8988T (cell line): ENCODE results near the gene ZSCAN5C.
"Not testable (repeated sequence)": the region's sequence is repeated elsewhere in the genome, so short reads cannot be mapped to it uniquely, and the experiment has no call there.

Experiments
- DNase-seq: peaks from one replicate; pipeline ENCODE4 v3.0.0; 2011

ZSCAN5C gene

GRCh38 chr19:56201973-56202372 lies at the start of gene ZSCAN5C:
Gene ZSCAN5C, plus strand, starts transcription at chr19:56202273. Its CDS starts 3,641 bp downstream, at chr19:56205914.
- no peak for DNase-seq

GRCh38 chr19:56152644-56153043 lies 49.4 kb upstream of the ZSCAN5C start:
- no peak for DNase-seq

- no peak for DNase-seq
These were observed 48.6 kb upstream of the ZSCAN5C start for GRCh38 chr19:56153507-56153906.

- no peak for DNase-seq
These were observed 46.9 kb upstream of the ZSCAN5C start for GRCh38 chr19:56155124-56155687.

GRCh38 chr19:56156768-56157167 lies 45.3 kb upstream of the ZSCAN5C start:
- DNase-seq: no peak

- no peak for DNase-seq
These were observed 43.8 kb upstream of the ZSCAN5C start for GRCh38 chr19:56158170-56158757.

GRCh38 chr19:56159009-56159559 lies 43.0 kb upstream of the ZSCAN5C start:
- no peak for DNase-seq

- no peak for DNase-seq
These were observed 42.3 kb upstream of the ZSCAN5C start for GRCh38 chr19:56159622-56160271.

- no peak for DNase-seq
These were observed 40.5 kb upstream of the ZSCAN5C start for GRCh38 chr19:56161534-56161933.

- DNase-seq: no peak
These were observed 39.8 kb upstream of the ZSCAN5C start for GRCh38 chr19:56162258-56162657.

GRCh38 chr19:56163097-56163496 lies 39.0 kb upstream of the ZSCAN5C start:
- no peak for DNase-seq

GRCh38 chr19:56167064-56167578 lies 35.0 kb upstream of the ZSCAN5C start:
- DNase-seq: no peak

- DNase-seq: no peak
These were observed 31.8 kb upstream of the ZSCAN5C start for GRCh38 chr19:56170261-56170660.

GRCh38 chr19:56174086-56174485 lies 28.0 kb upstream of the ZSCAN5C start:
- no peak for DNase-seq

- DNase-seq: no peak
These were observed 27.5 kb upstream of the ZSCAN5C start for GRCh38 chr19:56174550-56174949.

GRCh38 chr19:56175861-56176307 lies 26.2 kb upstream of the ZSCAN5C start, which contains the start of gene GALP:
Gene GALP, plus strand, starts transcription at chr19:56176008. Its CDS starts 1,101 bp downstream, at chr19:56177109.
- DNase-seq: not testable (repeated sequence)

GRCh38 chr19:56176310-56176709 lies 25.8 kb upstream of the ZSCAN5C start:
- DNase-seq: not testable (repeated sequence)

- no peak for DNase-seq
These were observed 25.2 kb upstream of the ZSCAN5C start for GRCh38 chr19:56176881-56177280.

GRCh38 chr19:56177564-56178243 lies 24.4 kb upstream of the ZSCAN5C start:
- no peak for DNase-seq

- DNase-seq: no peak
These were observed 12.3 kb upstream of the ZSCAN5C start for GRCh38 chr19:56189785-56190184.

- no peak for DNase-seq
These were observed 11.0 kb upstream of the ZSCAN5C start for GRCh38 chr19:56191115-56191514.

- DNase-seq: no peak
These were observed 10.4 kb upstream of the ZSCAN5C start for GRCh38 chr19:56191711-56192110.

- DNase-seq: no peak
These were observed 8.0 kb upstream of the ZSCAN5C start for GRCh38 chr19:56193981-56194640.
